Measurements from ENCODE around the gene IGFBP2. TPM values are rescaled to one million over a fixed set of nuclear protein-coding genes. Genes with fewer than 3 reads are reported as not detected.
A peak's percentile ranks its signal among the peaks of the same experiment; 100 is the strongest.
"Not testable (repeated sequence)": the region's sequence is repeated elsewhere in the genome, so short reads cannot be mapped to it uniquely, and the experiment has no call there.

Gene IGFBP2
- 8.3 TPM for total RNA-seq

DNA sequence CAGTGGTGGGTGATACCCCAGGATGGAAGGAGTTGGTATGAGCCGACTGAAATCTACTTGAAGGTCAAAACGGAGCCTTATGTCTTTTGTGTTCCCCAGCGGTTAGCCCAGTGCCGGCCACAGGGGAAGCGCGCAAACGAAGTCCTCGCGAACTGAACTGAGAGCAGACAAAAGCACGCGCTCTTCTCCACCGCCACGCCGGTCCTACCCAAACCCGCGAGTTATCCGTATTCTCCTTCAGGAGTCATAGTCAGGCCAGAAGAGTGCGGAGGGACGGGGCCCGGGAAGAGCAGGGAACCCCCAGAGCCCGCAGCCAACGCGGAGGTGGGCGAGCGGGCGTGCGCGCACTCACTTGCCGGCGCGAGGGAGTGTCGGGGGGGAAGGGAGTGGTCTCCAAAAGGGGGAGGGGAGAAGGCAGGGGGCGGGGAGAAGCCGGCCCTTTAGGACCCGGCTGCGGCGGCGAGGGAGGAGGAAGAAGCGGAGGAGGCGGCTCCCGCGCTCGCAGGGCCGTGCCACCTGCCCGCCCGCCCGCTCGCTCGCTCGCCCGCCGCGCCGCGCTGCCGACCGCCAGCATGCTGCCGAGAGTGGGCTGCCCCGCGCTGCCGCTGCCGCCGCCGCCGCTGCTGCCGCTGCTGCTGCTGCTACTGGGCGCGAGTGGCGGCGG is at the start of gene IGFBP2:
TSS of gene IGFBP2 (plus strand) at position 469 of the 664 bp plus-strand sequence. CDS start at position 573, 104 bp downstream.
- DNase-seq (ENCODE audit: low read depth in 2 of 3, low spot score in 2 of 3): peak in 2 of 3 donors; percentile 51 to 56

GRCh38 chr2:216583606-216584005 is 49.6 kb upstream of the IGFBP2 start:
- no peak for DNase-seq (ENCODE audit: low read depth in 2 of 3, low spot score in 2 of 3)

GRCh38 chr2:216584112-216584511 is 49.1 kb upstream of the IGFBP2 start:
- DNase-seq (ENCODE audit: low read depth in 2 of 3, low spot score in 2 of 3): no peak

- no peak for DNase-seq (ENCODE audit: low read depth in 2 of 3, low spot score in 2 of 3)
These were observed 47.8 kb upstream of the IGFBP2 start for GRCh38 chr2:216585441-216585840.

DNA sequence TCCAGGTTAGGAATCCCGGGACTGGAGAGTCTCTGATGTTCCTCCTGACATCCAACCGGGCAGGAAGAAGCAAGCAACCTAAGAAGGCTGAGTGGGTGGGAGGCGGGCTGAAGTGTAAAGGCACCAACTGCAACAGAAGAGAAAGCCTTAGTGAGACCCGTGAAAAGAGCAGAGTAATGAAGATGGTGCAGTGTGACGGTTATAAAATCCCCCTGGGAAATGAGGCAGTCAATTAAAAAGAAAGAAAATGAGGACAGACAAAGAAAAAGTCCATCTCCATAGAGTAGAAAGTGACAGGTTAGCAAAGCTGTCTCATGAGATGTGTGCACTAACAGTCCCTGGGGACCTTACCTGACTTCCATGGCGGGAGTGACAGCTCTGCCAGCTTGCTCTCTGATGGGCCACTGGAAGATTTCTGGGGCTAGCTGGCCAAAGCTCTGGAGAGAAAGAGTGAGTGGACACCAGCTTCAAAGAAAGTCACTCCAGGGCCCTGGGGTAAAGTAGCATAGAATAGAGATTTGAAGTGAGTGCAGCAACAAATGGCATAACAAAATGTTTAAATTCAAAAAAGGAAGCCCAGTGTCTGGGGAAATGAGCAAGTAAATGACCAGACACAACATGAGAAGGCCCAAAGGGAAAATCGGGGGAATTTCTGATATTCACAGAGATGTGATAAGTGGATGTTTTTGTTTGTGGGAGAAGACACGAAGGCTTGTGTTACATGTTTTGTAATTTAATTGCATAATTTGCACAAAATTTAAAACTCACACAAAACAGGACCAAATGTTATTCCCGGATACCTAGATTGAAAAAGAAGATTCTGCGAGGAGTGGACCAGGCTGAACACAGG is 44.1 kb upstream of the IGFBP2 start:
- DNase-seq (ENCODE audit: low read depth in 2 of 3, low spot score in 2 of 3): no peak

- DNase-seq (ENCODE audit: low read depth in 2 of 3, low spot score in 2 of 3): no peak
These were observed 43.4 kb upstream of the IGFBP2 start for GRCh38 chr2:216589791-216590190.

- no peak for DNase-seq (ENCODE audit: low read depth in 2 of 3, low spot score in 2 of 3)
These were observed 42.4 kb upstream of the IGFBP2 start for GRCh38 chr2:216590780-216591179.

GRCh38 chr2:216591480-216591879 is 41.7 kb upstream of the IGFBP2 start:
- no peak for DNase-seq (ENCODE audit: low read depth in 2 of 3, low spot score in 2 of 3)

DNA sequence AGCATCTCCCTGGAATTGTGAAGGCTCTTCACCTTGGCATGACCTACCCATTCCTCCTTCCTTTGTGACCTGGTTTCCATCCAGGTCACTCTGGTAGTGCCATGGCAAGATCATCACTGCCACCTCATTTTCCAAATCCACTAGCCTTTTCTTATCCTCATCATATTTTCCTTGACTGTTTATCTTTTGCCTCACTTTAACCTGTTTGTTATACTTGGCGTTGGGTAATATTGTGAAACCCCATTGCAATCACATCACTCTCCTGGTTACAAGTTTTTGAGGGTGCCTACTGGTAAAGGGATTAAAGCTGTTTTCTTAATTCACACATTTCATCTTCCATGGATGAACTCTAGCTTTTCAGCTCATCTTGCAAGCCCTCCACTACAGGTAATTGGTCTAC is 39.1 kb upstream of the IGFBP2 start:
- DNase-seq (ENCODE audit: low read depth in 2 of 3, low spot score in 2 of 3): no peak

GRCh38 chr2:216596236-216596979 is 36.8 kb upstream of the IGFBP2 start:
- DNase-seq (ENCODE audit: low read depth in 2 of 3, low spot score in 2 of 3): no peak

DNA sequence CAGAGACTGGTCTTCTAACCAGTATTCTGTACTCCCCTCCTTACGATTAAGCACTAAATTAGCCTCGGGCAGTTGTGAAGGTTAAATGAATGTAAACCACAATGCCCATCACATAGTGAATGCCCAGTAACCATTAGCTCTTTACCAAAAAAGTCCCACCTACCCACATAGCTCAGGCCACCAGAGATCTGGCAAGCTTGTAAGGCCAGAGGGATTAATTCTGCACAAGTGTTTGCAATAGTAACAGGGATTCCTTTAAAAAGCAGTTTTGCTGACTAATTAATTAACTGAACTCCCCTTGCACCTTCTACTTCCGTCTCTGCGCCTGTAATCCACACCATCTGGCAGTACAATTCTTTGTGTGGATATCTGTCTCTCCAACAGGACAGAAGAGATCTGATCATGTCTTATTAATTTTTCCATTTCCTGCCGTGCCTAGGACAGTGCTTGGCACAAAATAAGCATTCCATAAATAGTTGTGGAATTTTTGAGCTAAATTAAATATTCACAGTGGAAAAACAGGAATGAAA is 36.2 kb upstream of the IGFBP2 start:
- DNase-seq (ENCODE audit: low read depth in 2 of 3, low spot score in 2 of 3): no peak

DNA sequence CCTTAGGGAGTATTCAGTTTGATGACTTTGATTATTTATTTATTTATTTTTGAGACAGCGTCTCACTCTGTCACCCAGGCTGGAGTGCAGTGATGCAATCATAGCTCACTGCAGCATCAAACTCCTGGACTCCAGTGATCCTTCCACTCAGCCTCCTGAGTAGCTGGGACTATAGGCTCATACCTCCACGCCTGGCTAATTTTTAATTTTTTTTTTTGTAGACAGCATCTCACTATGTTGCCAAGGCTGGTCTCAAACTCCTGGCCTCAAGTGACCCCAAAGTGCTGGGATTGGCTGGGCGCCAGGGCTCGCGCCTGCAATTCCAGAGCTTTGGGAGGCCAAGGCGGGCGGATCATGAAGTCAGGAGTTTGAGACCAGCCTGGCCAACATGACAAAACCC is 35.4 kb upstream of the IGFBP2 start:
- DNase-seq (ENCODE audit: low read depth in 2 of 3, low spot score in 2 of 3): not testable (repeated sequence)

- DNase-seq (ENCODE audit: low read depth in 2 of 3, low spot score in 2 of 3): no peak
These were observed 31.4 kb upstream of the IGFBP2 start for GRCh38 chr2:216601632-216602409.

DNA sequence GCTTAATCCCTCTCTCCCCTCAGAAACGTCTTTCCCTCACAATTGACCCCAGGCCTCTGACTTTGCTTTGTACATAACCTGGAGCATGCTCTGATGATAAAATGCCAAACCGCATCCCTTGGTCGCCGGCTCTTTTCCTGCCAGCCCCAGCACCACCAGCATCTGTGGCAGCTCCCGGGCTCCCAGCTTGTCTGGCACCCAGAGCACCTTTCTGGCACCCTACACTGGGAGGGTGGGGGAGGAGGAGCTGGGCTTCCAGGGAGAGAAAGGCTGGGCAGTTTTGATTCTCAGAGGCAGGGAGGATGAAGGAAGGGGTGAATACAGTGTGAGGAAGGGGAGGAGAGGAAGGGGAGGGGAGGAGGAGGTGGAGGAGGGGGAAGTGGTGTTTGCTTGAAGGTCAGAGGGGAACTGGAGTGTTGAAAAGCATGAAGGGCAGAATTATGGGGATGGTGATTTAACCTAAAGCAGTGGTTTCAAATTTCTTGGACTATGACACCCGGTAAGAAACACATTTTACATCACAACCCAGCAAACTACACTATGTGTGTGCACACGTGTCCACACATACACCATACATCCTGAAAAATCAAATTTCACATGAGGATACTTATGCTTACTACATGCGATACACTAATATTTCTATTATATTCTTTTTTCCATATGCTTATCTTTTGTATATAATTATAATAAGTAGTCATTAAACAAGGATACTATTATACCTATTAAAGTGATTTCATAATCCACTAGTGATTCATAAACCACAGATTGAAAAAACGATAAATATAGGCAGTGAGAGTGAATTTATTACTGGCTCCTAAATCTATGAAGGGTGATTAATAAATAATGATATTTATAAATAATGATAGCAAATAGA is 30.0 kb upstream of the IGFBP2 start:
- DNase-seq (ENCODE audit: low read depth in 2 of 3, low spot score in 2 of 3): no peak

GRCh38 chr2:216603884-216604245 is 29.4 kb upstream of the IGFBP2 start:
- no peak for DNase-seq (ENCODE audit: low read depth in 2 of 3, low spot score in 2 of 3)

DNA sequence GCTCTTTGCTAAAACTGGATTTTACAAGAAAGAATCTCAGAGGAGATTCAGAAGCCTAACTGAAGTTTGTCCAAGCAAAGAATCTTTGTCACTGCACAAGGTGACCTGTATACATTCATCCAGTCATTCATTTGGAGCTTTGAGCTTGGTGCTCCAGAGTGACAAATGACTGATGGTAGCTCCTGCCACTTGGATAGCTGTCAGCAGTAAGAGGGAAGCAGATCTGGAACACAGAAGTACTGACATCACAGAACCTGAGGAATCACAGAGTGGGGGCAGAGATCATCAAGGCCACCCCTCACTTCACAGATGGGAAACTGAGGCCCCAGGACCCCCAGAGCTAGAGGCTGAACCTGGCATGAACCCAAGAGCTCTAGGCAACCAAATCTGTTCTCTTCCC is 28.8 kb upstream of the IGFBP2 start:
- no peak for DNase-seq (ENCODE audit: low read depth in 2 of 3, low spot score in 2 of 3)

DNA sequence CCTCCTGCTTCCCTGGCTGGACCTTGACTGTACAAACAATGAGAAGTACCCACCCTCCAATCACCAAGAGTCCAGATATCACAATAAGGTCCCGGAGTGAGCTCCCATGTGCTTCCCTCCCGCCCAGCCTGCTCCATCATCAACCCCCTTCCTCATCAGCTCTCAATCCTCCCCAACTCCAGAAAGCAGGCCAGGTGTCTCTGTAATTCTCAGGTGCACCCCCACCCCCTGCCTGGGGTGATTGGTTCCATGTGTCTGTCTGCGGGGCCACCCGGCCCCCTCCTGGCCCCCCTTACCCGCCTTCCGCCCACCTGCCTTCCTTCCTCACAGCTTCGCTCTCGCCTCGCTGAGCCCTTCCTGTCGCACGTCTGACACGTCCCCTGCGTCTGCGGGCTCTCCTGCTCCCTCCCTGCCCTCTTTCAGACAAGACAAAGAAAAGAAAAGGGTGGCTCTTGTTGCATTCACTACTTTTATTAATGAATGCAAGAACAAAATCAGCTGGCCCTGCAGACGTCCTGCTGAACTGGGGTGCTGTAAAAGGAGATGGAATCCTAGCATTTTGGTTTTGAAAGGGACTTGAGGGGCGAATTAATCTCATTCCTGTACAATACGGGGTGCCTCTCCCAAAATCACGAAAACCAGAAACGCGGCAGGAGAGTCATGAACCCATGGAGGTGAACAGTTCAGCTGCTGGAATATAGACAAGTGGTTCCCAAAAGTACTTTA is 26.5 kb upstream of the IGFBP2 start:
- DNase-seq (ENCODE audit: low read depth in 2 of 3, low spot score in 2 of 3): peak in 2 of 3 donors; percentile 5 to 21

GRCh38 chr2:216607277-216607560 is 26.0 kb upstream of the IGFBP2 start:
- DNase-seq (ENCODE audit: low read depth in 2 of 3, low spot score in 2 of 3): no peak

- DNase-seq (ENCODE audit: low read depth in 2 of 3, low spot score in 2 of 3): no peak
These were observed 24.7 kb upstream of the IGFBP2 start for GRCh38 chr2:216608525-216608924.

All from hematopoietic multipotent progenitor cell (in vitro differentiated cells).